HG03159 (cell line): ENCODE measurements around the gene UNC13B.
A peak's percentile ranks its signal among the peaks of the same experiment; 100 is the strongest.
"Not testable (repeated sequence)": the region's sequence is repeated elsewhere in the genome, so short reads cannot be mapped to it uniquely, and the experiment has no call there.

ENCODE experiments used
- ATAC-seq: cut with Tn5 transposase; IDR thresholded peaks from one replicate; pipeline ENCODE4 v1.9.1; 2021; ENCODE audit warnings: mild to moderate bottlenecking, moderate library complexity; ENCODE audit not compliant: unreplicated experiment

Gene UNC13B

GRCh38 chr9:35161713-35162604 lies at the start of gene UNC13B:
Gene UNC13B (plus strand): TSS chr9:35162009. CDS start chr9:35162284, 275 bp downstream.
- peak; percentile 75 for ATAC-seq

- no peak for ATAC-seq
Measured at GRCh38 chr9:35112257-35113020, 49.4 kb upstream of the UNC13B start.

DNA sequence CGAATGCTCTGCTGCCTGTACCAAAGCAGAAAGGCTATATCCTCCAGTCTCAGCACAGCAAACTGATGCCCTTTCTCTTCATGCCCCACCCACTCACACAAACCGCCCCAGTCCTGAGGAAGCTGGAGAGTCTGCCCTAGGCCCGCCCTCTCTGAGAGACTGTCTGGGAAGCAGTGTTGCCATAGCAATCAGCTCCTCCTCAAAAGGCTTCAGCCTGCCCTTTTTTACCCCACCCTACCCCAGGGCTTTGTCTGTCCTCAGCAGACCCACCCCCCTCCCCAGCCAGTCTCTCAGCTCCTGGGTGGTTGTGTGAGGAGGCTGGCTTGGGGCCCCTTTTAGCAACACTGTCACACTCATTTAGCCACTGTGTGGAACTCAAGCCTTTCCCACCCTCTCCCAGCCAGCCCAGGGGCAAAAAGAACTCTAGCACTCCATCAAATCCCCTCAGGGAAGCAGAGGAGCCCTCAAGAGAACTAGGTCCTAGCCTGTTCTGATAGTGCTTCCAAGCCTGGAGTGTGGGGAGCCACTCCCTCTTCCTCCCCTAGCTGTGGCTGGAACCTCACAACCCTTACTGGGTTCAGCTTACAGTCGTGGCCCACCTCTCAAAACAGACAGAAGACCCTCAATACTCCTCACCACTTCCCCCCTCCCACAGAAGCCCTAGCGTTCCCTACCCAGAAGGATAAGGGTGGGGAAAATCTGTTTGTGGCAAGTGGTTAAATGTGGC lies 47.5 kb upstream of the UNC13B start:
- ATAC-seq: no peak

DNA sequence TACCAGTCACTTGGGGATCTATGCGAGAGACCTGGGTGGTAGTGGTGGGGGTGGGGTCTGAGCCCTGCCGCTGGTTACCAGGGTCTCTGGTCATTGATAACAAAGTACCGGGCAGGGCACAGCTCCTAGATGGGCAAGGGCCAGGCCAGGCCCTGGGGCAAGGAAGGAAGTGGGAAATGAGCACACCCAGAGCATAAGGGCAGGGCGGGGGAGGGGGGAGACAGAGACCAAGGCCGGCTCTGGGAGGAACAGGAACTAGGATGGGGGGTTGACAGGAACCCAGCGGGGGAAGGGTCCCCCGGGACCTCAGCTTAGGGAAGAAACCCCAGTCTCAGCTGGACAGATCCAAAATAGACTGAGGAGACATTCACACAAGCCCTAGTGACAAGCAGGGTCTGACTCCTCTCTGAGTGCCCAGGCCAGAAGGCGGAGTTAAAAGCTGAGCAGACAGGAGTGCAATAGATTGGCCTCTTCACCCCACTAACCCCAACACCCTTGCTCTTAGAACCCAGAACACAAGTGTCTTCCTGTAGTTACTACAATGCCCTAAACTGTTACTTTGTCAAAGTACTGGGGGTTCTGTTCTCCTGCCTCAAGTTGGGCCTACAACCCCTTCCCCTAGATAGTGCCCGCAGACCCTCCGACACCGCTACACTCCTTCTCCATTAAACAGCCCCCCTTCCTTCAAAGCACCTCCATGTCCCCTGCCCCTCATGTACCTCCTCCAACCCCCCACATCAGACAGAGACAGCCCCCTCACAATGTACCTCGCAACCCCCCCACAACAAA lies 46.8 kb upstream of the UNC13B start:
- no peak for ATAC-seq

- peak; percentile 48 for ATAC-seq
Measured at GRCh38 chr9:35115680-35116538, 45.9 kb upstream of the UNC13B start, which contains the start of gene ATOSB. Gene ATOSB (minus strand): TSS chr9:35115862. CDS start chr9:35108274, 7,588 bp downstream.

DNA sequence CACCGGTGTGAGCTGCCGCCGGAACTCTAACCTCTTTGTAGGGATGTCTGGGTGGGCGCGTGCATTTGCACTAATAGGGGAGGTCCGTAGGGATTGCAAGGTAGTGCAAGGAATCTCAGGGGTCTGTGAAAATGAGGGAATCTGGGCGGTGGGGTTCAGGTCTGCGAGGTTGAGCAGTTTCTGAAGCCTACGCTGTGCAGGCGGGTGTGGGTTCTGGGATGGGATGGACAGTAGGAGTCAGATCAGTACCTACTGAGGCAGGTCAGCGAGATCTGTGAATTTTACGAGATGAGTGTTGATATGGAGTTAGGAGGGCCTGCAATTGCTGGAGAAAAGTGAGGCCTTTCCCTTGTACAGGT lies 45.3 kb upstream of the UNC13B start:
- ATAC-seq: no peak

DNA sequence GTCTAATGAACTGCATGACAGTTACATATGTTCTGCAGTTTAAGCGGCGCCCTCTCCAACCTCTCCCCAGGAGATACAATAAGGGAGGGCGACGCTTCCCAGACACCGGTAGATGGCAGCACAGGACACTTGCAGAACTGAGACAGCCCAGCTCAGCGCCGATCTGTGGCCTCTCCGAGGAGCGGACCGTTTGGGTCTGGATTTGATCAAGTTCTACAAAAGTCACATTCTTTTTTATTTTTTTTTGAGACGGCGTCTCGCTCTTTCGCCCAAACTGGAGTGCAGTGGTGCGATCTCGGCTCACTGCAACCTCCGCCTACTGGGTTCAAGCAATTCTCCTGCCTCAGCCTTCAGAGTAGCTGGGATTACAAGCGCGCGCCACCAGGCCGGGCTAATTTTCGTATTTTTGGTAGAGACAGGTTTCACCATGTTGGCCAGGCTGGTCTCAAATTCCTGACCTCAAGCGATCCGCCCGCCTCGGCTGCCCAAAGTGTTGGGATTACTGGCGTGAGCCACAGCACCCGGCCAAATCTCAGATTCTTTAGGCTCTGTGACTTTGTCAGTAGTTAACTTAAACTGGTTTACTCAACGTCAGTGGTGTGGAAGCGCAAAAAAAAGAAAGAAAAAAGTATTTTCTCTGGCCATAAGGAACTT lies 44.8 kb upstream of the UNC13B start:
- peak; percentile 52 for ATAC-seq

GRCh38 chr9:35134920-35135319 lies 26.9 kb upstream of the UNC13B start:
- ATAC-seq: no peak

DNA sequence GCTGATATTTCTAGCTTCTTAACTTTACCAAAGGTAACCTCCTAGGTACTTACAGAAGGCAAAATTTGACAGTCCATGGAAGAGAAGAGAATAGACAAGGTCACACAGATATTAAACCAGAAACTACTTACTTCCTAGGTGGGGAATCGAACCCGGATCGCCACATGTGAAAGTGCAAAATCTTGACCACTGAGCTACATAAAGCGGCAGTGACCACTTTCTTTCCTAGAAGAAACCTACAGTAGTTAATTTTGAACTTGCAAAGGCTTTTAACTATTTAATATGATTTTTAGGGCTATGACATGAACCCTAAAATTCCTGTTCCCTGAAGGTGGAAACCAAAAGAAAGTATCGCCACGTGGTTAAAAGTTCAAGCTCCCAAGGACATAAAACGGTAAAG lies 25.8 kb upstream of the UNC13B start:
- ATAC-seq: no peak

GRCh38 chr9:35136866-35137265 lies 24.9 kb upstream of the UNC13B start:
- no peak for ATAC-seq

GRCh38 chr9:35140093-35140492 lies 21.7 kb upstream of the UNC13B start:
- no peak for ATAC-seq

DNA sequence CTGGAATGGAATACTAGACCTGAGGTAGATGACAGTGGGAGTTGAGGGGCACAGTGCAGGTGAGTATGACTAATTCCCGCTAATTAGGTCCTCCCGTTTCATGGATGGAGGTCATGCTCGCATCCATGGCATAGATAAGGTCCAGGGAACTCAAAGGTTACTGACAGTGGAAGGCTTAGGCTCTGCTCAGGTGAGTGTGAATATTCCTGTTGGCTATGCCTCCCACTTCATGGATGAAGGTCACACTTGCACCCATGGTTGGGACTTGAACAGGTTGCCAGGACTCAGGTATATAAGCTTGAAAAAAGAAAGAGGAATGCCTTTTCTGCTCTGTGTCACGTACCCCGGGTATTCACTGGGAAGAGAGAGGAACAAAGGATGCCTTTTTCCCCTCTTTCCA lies 19.8 kb upstream of the UNC13B start:
- no peak for ATAC-seq

GRCh38 chr9:35147941-35148563 lies 13.8 kb upstream of the UNC13B start:
- ATAC-seq: not testable (repeated sequence)

- no peak for ATAC-seq
Measured at GRCh38 chr9:35152926-35153325, 8.9 kb upstream of the UNC13B start.

DNA sequence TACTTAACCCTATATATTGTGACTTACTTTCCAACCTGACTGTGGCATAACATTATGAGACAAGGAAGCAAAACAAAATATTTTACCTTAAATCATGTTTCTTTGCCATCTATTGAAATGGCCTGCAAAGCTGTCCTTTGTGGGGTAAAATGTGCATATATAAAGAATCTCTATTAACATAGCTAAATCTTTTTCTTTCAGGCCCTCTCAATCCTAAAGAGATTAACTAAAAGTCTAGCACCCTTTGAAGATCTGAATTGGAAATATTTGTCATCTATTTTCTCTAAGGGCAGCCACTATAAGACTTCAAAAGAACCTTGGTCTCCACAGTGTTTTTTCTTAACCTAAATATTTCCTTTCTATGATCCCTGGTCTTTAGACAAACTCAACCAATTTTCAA lies 5.0 kb upstream of the UNC13B start:
- ATAC-seq: no peak

- ATAC-seq: not testable (repeated sequence)
Measured at GRCh38 chr9:35157836-35158235, 4.0 kb upstream of the UNC13B start.

DNA sequence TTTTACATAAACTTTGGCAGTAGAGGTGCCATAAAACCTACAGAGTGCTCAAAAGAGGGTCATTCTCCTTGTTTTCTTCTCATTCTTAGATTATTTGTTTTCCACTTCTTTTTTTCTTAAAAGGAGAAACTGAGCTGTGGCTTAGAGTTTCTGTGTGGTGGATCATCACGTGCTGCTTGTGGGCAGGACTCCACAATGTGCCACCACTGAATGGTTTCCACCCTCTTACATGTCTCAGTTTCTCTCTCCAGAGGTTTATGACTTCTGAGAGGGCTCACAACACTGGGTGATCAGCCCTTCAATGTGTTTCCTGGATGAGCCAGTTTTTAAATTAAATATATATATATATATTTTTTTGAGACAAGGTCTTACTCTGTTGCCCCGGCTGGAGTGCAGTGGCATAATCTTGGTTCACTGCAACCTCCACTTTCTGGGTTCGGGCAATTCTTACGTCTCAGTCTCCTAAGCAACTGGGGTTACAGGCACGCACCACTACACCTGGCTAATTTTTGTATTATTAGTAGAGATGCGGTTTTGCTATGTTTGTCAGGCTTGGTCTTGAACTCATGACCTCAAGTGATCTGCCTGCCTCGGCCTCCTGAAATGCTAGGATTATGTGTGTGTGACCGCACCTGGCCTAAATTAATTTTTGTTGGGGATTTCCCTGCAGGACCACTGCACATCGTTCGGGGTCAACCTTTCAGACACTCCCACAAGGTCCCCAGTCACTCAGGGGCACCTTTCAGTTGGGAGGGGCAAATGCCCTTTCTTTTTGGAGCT lies 3.1 kb upstream of the UNC13B start:
- no peak for ATAC-seq
